Measurements from ENCODE around the gene CRIM1. TPM values are rescaled to one million over a fixed set of nuclear protein-coding genes. Genes with fewer than 3 reads are reported as not detected.
A peak's percentile ranks its signal among the peaks of the same experiment; 100 is the strongest.

CRIM1 gene
- total RNA-seq, 2 donors from 2014 or later: 217 to 465 TPM

- no peaks in the 10 kb centered on the region for H3K9me3 ChIP-seq
- peaks cover 31 to 76% of the 10 kb centered on the region in 2 donors for H3K4me1 ChIP-seq (ENCODE audit: control insufficient read depth in 1 of 2, low read depth in 2 of 2)
- ATAC-seq (ENCODE audit: insufficient number of reproducible peaks, low FRiP score, low read depth) (no peak), DNase-seq (ENCODE audit: low spot score) (no peak)
- no peak for TF ChIP-seq CTCF (IDR thresholded peaks at IDR 0.05)
- H3K27me3 ChIP-seq (replicated peaks; ENCODE audit: insufficient read depth): no peaks in the 10 kb centered on the region
- no peaks in the 10 kb centered on the region for H3K36me3 ChIP-seq
- no peak overlapping the region for H3K4me3 ChIP-seq
- H3K27ac ChIP-seq: no peak overlapping the region
Measured at GRCh38 chr2:36379710-36380448, 24.3 kb downstream of the CRIM1 start.

GRCh38 chr2:36380624-36381481, 25.3 kb downstream of the CRIM1 start:
- DNase-seq (ENCODE audit: low spot score): no peak
- TF ChIP-seq CTCF (IDR thresholded peaks at IDR 0.05): no peak
- no peaks in the 10 kb centered on the region for H3K36me3 ChIP-seq
- no peak for ATAC-seq (ENCODE audit: insufficient number of reproducible peaks, low FRiP score, low read depth)
- H3K4me1 ChIP-seq (ENCODE audit: control insufficient read depth in 1 of 2, low read depth in 2 of 2): peaks cover 31 to 75% of the 10 kb centered on the region in 2 donors
- H3K4me3 ChIP-seq: peak overlapping the region; percentile 5
- no peaks in the 10 kb centered on the region for H3K27me3 ChIP-seq (replicated peaks; ENCODE audit: insufficient read depth)
- H3K27ac ChIP-seq: peak overlapping the region; percentile 6 to 34
- H3K9me3 ChIP-seq: no peaks in the 10 kb centered on the region

- peaks cover 22 to 70% of the 10 kb centered on the region in 2 donors for H3K4me1 ChIP-seq (ENCODE audit: control insufficient read depth in 1 of 2, low read depth in 2 of 2)
Measured at GRCh38 chr2:36381993-36382392, 26.4 kb downstream of the CRIM1 start.

GRCh38 chr2:36382472-36382871, 26.9 kb downstream of the CRIM1 start:
- no peak for TF ChIP-seq CTCF (IDR thresholded peaks at IDR 0.05)

More at GRCh38 chr2:36381993-36382392, 26.4 kb downstream of the CRIM1 start:
- ATAC-seq (ENCODE audit: insufficient number of reproducible peaks, low FRiP score, low read depth) (no peak), DNase-seq (ENCODE audit: low spot score) (no peak)
- Histone ChIP-seq H3K36me3 (no peaks in the 10 kb centered on the region), H3K9me3 (no peaks in the 10 kb centered on the region), H3K27me3 (replicated peaks; ENCODE audit: insufficient read depth) (no peaks in the 10 kb centered on the region), H3K4me3 (no peak overlapping the region), H3K27ac (peak overlapping the region in 1 of 2 donors; percentile 11)
- no peak for TF ChIP-seq CTCF (IDR thresholded peaks at IDR 0.05)

GRCh38 chr2:36383726-36384125, 28.1 kb downstream of the CRIM1 start:
- Histone ChIP-seq H3K36me3 (no peaks in the 10 kb centered on the region), H3K27me3 (replicated peaks; ENCODE audit: insufficient read depth) (no peaks in the 10 kb centered on the region), H3K9me3 (no peaks in the 10 kb centered on the region), H3K27ac (peak overlapping the region in 1 of 2 donors; percentile 20), H3K4me1 (ENCODE audit: control insufficient read depth in 1 of 2, low read depth in 2 of 2) (peaks cover 34 to 71% of the 10 kb centered on the region in 2 donors), H3K4me3 (no peak overlapping the region)
- TF ChIP-seq CTCF (IDR thresholded peaks at IDR 0.05): no peak
- no peak for ATAC-seq (ENCODE audit: insufficient number of reproducible peaks, low FRiP score, low read depth)
- DNase-seq (ENCODE audit: low spot score): no peak

More at GRCh38 chr2:36382472-36382871, 26.9 kb downstream of the CRIM1 start:
- Histone ChIP-seq H3K9me3 (no peaks in the 10 kb centered on the region), H3K27ac (peak overlapping the region in 1 of 2 donors; percentile 11), H3K4me3 (no peak overlapping the region), H3K4me1 (ENCODE audit: control insufficient read depth in 1 of 2, low read depth in 2 of 2) (peaks cover 25 to 69% of the 10 kb centered on the region in 2 donors), H3K36me3 (no peaks in the 10 kb centered on the region), H3K27me3 (replicated peaks; ENCODE audit: insufficient read depth) (no peaks in the 10 kb centered on the region)
- DNase-seq (ENCODE audit: low spot score): no peak
- no peak for ATAC-seq (ENCODE audit: insufficient number of reproducible peaks, low FRiP score, low read depth)

Data from thoracic aorta (tissue), 2 donors.